Ovary (tissue), 9 donors: Measurements from ENCODE around the gene IP6K2. TPM values are rescaled to one million over a fixed set of nuclear protein-coding genes. Genes with fewer than 3 reads are reported as not detected.

Experiments used
- DNase-seq, 5 donors: peaks; one replicate each; pipeline ENCODE4 v3.0.0-alpha.2; 2019 to 2020
- H3K27ac ChIP-seq, 2 donors: fragments of 200-600 bp; one replicate each; pipeline versions ENCODE4 v1.5.1 to v1.8.0; 2019 to 2022
- H3K27me3 ChIP-seq: fragments of 200-600 bp; one replicate; pipeline ENCODE4 v1.8.0; 2022
- H3K36me3 ChIP-seq: fragments of 200-600 bp; sonication (generic); one replicate; pipeline ENCODE4 v1.5.1; 2019
- H3K4me1 ChIP-seq: one replicate; pipeline ENCODE4 v1.8.1; 2013; ENCODE audit warnings: mild to moderate bottlenecking, moderate library complexity; ENCODE audit not compliant: insufficient read depth
- H3K4me3 ChIP-seq: fragments of 200-600 bp; sonication (generic); one replicate; pipeline ENCODE4 v1.5.1; 2017
- H3K9me3 ChIP-seq, 2 donors: fragments of 200-600 bp in 1 of 2; sonication (generic) in 1 of 2; one replicate each; pipeline versions ENCODE4 v1.5.1 to v1.8.1; 2013 to 2019; ENCODE audit warnings: mild to moderate bottlenecking in 1 of 2, moderate library complexity in 1 of 2
- EP300 ChIP-seq: sonication (generic); formaldehyde crosslinking; IDR thresholded peaks from one replicate; pipeline ENCODE4 v1.6.1; 2017; ENCODE audit warnings: antibody characterized with exemption
- POLR2A ChIP-seq: fragments of 450-650 bp; IDR thresholded peaks from one replicate; pipeline ENCODE4 v1.6.1; 2017; ENCODE audit warnings: antibody characterized with exemption, mild to moderate bottlenecking, moderate library complexity
- WGBS, 3 donors: extraction: QIAGEN DNeasy Blood & Tissue Kit in 1 of 3; methylation state at CpG; one replicate each; pipeline versions ENCODE4 v1.1.5 to v1.1.7; 2013 to 2017; 5-methylcytosine and 5-hydroxymethylcytosine counted together
- intact Hi-C, 4 donors: fragments of 100-400 bp; cut with DNase I; formaldehyde crosslinking; loops; one replicate each; pipeline versions ENCODE4 v1.11.0 to v1.15.1; 2022 to 2023
- polyA plus RNA-seq, 2 donors: library from polyadenylated mRNA; stranded (reverse); fragments of 200-250 nt in 1 of 2; fragments of 350-450 nt in 1 of 2; fragmentation: Illumina TruSeq in 1 of 2; extraction: RNeasy Lipid Tissue Mini Kit (QIAGEN cat#74804) in 1 of 2; gene quantifications; one replicate each; pipeline ENCODE4 v1.2.3, GENCODE V29; 2013 to 2014
- total RNA-seq, 7 donors: library from RNA; depleted of rRNA in 2 of 7; stranded (reverse); fragments of >200 nt in 2 of 7; fragmentation: NEBNext Ultra II Directional in 3 of 7; extraction: Animal tissue kit (Norgen Biotek cat#: 25700) in 3 of 7; gene quantifications; one replicate each; pipeline versions ENCODE4 v1.1.0 to v1.2.4, GENCODE V29; 2016 to 2023
- TF ChIP-seq, protein P1 (sequence below), 3 donors: fragments of 450-650 bp in 2 of 3; fragments of 200-600 bp in 1 of 3; IDR thresholded peaks; one replicate each; pipeline versions ENCODE4 v1.5.1 to v1.8.0; 2016 to 2022; ENCODE audit warnings: antibody characterized with exemption in 3 of 3, mild to moderate bottlenecking in 1 of 3
- donor health status: DM: no; HTN: no; CAD: no; lungs with moderate emphysema.
- donor health status: DM: no; HTN: no; CAD: no.
- donor health status: Bipolar disorder and iron deficiency.
- donor health status: DM: yes; HTN: yes; CAD: no.
- donor health status: DM: no; HTN: no; CAD: no.
- donor health status: DM: yes; HTN: yes; CAD: no.

IP6K2 gene
- total and polyA plus RNA-seq, 9 donors, result 51.8 to 132 (median 62.7) TPM

DNA sequence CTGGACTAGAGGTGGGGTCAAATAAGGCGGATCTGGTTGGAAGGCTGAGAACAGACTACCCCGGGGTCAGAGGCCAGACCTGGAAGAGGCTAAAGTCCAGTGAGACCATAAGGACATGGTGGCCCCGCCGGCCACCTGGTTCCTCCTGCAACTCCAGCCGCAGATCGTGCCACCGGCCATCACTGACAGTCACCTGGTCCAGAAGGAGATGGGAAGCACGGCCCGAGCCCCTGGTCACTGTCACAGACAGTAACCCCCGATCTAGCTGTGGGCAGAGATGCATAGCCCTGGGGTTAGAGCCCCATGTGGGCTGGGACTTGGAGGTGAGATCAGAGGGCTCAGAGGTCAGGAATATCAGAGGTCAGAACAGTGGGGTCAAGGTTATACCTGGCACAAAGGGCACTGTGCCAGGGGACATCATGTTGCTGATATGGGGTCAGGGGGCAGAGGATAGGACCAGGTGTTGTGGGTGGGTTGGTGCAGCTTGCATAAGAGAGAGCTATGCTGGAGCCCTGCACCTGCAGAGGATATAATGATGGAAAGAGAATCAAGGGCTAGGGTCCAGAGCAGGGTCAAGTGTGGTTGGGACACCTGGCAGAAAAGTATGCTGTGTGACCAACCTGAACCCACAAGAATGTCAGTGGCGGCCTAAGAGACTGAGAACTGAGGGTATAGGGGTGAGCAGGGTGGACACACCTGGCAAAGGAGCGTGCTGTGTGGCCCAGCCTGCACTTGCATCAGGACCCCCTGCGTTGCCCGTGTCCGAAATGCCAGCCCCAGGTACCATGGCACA, 63.9 kb downstream of the IP6K2 start:
- H3K27ac ChIP-seq, result no peak overlapping the region
- no peaks in the 10 kb centered on the region for H3K36me3 ChIP-seq
- peaks cover 6% of the 10 kb centered on the region for H3K4me1 ChIP-seq
- no peaks in the 10 kb centered on the region for H3K27me3 ChIP-seq
- 93 to 96% (median 93%) methylated on average over 15 of the region's 15 CpGs for WGBS, 3 donors
- no peak for DNase-seq
- no peaks in the 10 kb centered on the region for H3K9me3 ChIP-seq
- TF ChIP-seq POLR2A (no peak), EP300 (no peak)
- TF ChIP-seq, protein P1, sequence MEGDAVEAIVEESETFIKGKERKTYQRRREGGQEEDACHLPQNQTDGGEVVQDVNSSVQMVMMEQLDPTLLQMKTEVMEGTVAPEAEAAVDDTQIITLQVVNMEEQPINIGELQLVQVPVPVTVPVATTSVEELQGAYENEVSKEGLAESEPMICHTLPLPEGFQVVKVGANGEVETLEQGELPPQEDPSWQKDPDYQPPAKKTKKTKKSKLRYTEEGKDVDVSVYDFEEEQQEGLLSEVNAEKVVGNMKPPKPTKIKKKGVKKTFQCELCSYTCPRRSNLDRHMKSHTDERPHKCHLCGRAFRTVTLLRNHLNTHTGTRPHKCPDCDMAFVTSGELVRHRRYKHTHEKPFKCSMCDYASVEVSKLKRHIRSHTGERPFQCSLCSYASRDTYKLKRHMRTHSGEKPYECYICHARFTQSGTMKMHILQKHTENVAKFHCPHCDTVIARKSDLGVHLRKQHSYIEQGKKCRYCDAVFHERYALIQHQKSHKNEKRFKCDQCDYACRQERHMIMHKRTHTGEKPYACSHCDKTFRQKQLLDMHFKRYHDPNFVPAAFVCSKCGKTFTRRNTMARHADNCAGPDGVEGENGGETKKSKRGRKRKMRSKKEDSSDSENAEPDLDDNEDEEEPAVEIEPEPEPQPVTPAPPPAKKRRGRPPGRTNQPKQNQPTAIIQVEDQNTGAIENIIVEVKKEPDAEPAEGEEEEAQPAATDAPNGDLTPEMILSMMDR (IDR thresholded peaks at IDR 0.05), result no peak
- intact Hi-C loops, result no loop called here
- no peak overlapping the region for H3K4me3 ChIP-seq

DNA sequence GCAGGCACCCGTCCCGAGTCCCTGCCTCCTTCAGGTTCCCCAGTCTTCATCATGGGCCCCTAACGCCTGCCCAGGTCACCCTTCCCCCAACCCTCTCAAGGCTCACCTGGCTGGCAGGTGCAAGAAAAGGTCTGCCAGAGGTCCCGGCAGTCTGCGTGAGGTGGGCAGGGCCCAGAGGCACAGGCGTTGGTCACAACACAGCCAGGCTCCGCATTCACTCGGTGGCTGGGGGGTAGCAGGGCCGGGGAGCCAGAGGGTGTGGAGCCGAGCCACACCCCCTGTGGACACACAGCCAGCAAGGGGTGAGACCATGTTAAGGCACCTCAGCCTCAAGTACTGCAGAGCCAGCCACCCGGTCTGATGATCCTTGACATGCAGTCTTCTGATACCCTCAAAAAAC, 65.2 kb downstream of the IP6K2 start:
- no peaks in the 10 kb centered on the region for H3K36me3 ChIP-seq
- no peaks in the 10 kb centered on the region for H3K27me3 ChIP-seq
- intact Hi-C loops, result no loop called here
- WGBS, 3 donors, result 83 to 92% (median 92%) methylated on average over 10 to 11 of the region's 11 CpGs
- no peaks in the 10 kb centered on the region for H3K9me3 ChIP-seq
- no peak overlapping the region for H3K27ac ChIP-seq
- H3K4me3 ChIP-seq, result no peak overlapping the region
- no peak for DNase-seq
- TF ChIP-seq POLR2A (no peak), EP300 (no peak)
- TF ChIP-seq, protein P1 (IDR thresholded peaks at IDR 0.05), result no peak
- peaks cover 5% of the 10 kb centered on the region for H3K4me1 ChIP-seq

DNA sequence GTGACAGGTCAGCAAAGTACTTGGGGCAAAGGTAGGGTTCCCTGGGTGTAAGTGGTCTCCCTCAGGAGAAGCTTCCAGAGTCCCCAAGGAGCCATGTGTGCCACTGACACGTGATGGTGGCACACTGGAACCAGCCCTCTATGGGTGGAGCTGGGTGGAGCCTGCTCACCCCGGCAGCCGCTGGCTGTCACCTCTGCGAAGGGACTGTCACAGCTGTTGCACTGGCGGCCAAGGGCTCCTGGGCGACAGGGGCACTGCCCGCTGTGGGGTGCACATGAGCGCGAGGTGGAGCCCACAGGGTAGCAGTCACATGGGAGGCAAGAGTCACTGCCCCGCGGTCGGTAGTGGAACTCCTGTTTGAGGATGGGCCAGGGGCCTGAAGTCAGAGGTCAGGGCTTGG, 66.3 kb downstream of the IP6K2 start:
- H3K27ac ChIP-seq, result no peak overlapping the region
- no peaks in the 10 kb centered on the region for H3K27me3 ChIP-seq
- DNase-seq, result no peak
- H3K36me3 ChIP-seq, result no peaks in the 10 kb centered on the region
- peaks cover 2% of the 10 kb centered on the region for H3K4me1 ChIP-seq
- no peaks in the 10 kb centered on the region for H3K9me3 ChIP-seq
- intact Hi-C loops, result no loop called here
- WGBS, 3 donors, result 86 to 94% (median 90%) methylated on average over 12 of the region's 12 CpGs
- H3K4me3 ChIP-seq, result no peak overlapping the region
- no peak for TF ChIP-seq EP300
- TF ChIP-seq, protein P1 (IDR thresholded peaks at IDR 0.05), result no peak
- TF ChIP-seq POLR2A, result no peak

DNA sequence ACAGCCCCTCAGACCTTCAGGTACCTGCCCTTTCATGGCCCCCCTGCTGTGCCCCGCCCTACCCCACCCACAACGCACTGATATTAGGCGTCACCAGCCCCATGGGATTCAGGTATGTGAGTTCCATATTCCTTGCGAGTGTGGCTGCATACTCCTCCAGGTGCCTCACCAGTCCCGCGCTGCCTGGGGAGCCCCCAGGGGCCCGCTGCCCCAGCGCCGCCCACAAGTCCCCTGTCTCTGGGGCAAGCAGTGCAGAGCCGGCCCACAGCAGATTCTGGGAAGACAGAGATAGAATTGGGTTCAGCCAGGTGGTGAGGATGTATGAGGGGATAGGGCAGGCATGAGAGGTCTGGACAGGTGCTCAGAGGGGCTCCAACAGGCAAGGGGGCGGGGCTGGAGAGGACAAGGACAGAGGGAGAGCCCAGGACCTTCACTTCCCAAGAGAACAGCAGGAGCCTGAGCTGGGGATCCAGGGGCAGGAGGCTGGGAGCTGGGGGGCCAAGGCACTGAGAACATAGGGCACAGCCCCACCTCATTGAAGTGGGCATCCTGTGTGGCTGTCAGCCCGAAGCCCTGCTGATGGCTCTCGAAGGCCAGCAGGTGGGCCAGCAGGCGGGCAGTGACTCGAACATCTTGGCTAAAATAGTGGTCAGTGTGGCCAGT, 68.7 kb downstream of the IP6K2 start:
- no peak for DNase-seq
- TF ChIP-seq, protein P1 (IDR thresholded peaks at IDR 0.05), result no peak
- intact Hi-C loops, result no loop called here
- Histone ChIP-seq H3K4me1 (no peaks in the 10 kb centered on the region), H3K9me3 (no peaks in the 10 kb centered on the region), H3K27me3 (no peaks in the 10 kb centered on the region), H3K27ac (no peak overlapping the region), H3K4me3 (no peak overlapping the region), H3K36me3 (no peaks in the 10 kb centered on the region)
- WGBS, 3 donors, result 85 to 90% (median 86%) methylated on average over 15 of the region's 15 CpGs
